Fibroblast of lung (primary cell): ENCODE data around the gene SMPD3. TPM values are rescaled to one million over a fixed set of nuclear protein-coding genes. Genes with fewer than 3 reads are reported as not detected.
A peak's percentile ranks its signal among the peaks of the same experiment; 100 is the strongest.

Source experiments
- DNase-seq, 2 donors: peaks; one replicate each; pipeline versions ENCODE4 v3.0.0 to v3.0.0-alpha.2; 2010; ENCODE audit warnings: low read depth in 2 of 2
- H2AFZ ChIP-seq: 2 replicates; pipeline ENCODE4 v1.5.1; 2012; ENCODE audit warnings: low read length, control low read depth, inconsistent platforms
- H3K27ac ChIP-seq: 2 replicates; pipeline ENCODE4 v1.5.1; 2011; ENCODE audit warnings: low read length, control low read depth; ENCODE audit not compliant: insufficient read depth
- H3K27me3 ChIP-seq: 2 replicates; pipeline ENCODE4 v1.5.1; 2011; ENCODE audit warnings: mild to moderate bottlenecking, low read length; ENCODE audit not compliant: control insufficient read depth, insufficient read depth
- H3K36me3 ChIP-seq: 2 replicates; pipeline ENCODE4 v1.5.1; 2011; ENCODE audit warnings: low read length; ENCODE audit not compliant: control insufficient read depth, insufficient read depth
- H3K4me1 ChIP-seq: 2 replicates; pipeline ENCODE4 v1.5.1; 2011; ENCODE audit warnings: low read length; ENCODE audit not compliant: control insufficient read depth, insufficient read depth; ENCODE audit errors: extremely low read depth
- H3K4me2 ChIP-seq: 2 replicates; pipeline ENCODE4 v1.5.1; 2011; ENCODE audit warnings: low read length, control low read depth; ENCODE audit not compliant: insufficient read depth; ENCODE audit errors: extremely low read depth
- H3K4me3 ChIP-seq, 4 experiments: fragments of 200-600 bp in 1 of 4; sonication (generic) in 1 of 4; replicated peaks in 1 of 4; 2 replicates each; pipeline ENCODE4 v1.5.1; 2011 to 2016; ENCODE audit warnings: low read length in 4 of 4, low read depth in 3 of 4, mild to moderate bottlenecking in 3 of 4, control low read depth in 2 of 4, inconsistent platforms in 1 of 4, mixed read lengths in 1 of 4; ENCODE audit not compliant: insufficient read depth in 1 of 4; ENCODE audit errors: control extremely low read depth in 1 of 4
- H3K79me2 ChIP-seq: 2 replicates; pipeline ENCODE4 v1.5.1; 2012; ENCODE audit warnings: mild to moderate bottlenecking, low read length, inconsistent platforms; ENCODE audit not compliant: control insufficient read depth, insufficient read depth
- H3K9ac ChIP-seq: 2 replicates; pipeline ENCODE4 v1.5.1; 2011; ENCODE audit warnings: mild to moderate bottlenecking, low read length, control low read depth; ENCODE audit not compliant: insufficient read depth
- H3K9me3 ChIP-seq: 2 replicates; pipeline ENCODE4 v1.5.1; 2012; ENCODE audit warnings: low read depth, low read length; ENCODE audit not compliant: control insufficient read depth, insufficient read depth
- H4K20me1 ChIP-seq: 2 replicates; pipeline ENCODE4 v1.5.1; 2011; ENCODE audit warnings: low read length; ENCODE audit not compliant: control insufficient read depth, insufficient read depth; ENCODE audit errors: extremely low read depth
- CTCF ChIP-seq, 2 donors: IDR thresholded peaks in 1 of 2; conservative IDR thresholded peaks in 1 of 2; 1 replicate in 1 of 2; 2 replicates in 1 of 2; pipeline ENCODE4 v1.5.1; 2011 to 2012; ENCODE audit warnings: low read length in 2 of 2, control low read depth in 1 of 2, inconsistent platforms in 1 of 2, low read depth in 1 of 2, mild to moderate bottlenecking in 1 of 2
- EZH2 ChIP-seq: IDR thresholded peaks from 2 replicates; pipeline ENCODE4 v1.5.1; 2012; ENCODE audit warnings: low read length, control low read depth, mild to moderate bottlenecking; ENCODE audit errors: missing control alignments
- polyA plus RNA-seq, 2 donors: library from polyadenylated mRNA; depleted of rRNA in 1 of 2; stranded (reverse) in 1 of 2; unstranded in 1 of 2; fragments of >200 nt; gene quantifications; 2 replicates each; pipeline ENCODE4 v1.2.1, GENCODE V29; 2011 to 2012; ENCODE audit warnings: missing spikeins in 1 of 2
- total RNA-seq: library from RNA; depleted of rRNA; stranded (reverse); fragments of >200 nt; gene quantifications from 2 replicates; pipeline ENCODE4 v1.2.1, GENCODE V29; 2014

SMPD3 gene
- total and polyA plus RNA-seq, 2 donors (not counting 1 experiment from before 2014, with no cell fraction given), result under 0.01 to 0.08 TPM

GRCh38 chr16:68328860-68329390 is 119.4 kb downstream of the SMPD3 start:
- no peaks in the 10 kb centered on the region for H4K20me1 ChIP-seq
- no peak overlapping the region for H3K9ac ChIP-seq
- no peak overlapping the region for H3K4me2 ChIP-seq
- no peaks in the 10 kb centered on the region for H3K9me3 ChIP-seq
- TF ChIP-seq CTCF (conservative IDR thresholded peaks at IDR 0.05 in 1 of 2, IDR thresholded peaks at IDR 0.05 in 1 of 2; ENCODE audit: low read depth in 1 of 2, low read length in 2 of 2) (no peak), EZH2 (no peak)
- no peaks in the 10 kb centered on the region for H3K79me2 ChIP-seq
- peaks cover 7% of the 10 kb centered on the region for H3K36me3 ChIP-seq
- no peak overlapping the region for H3K4me3 ChIP-seq
- H3K27ac ChIP-seq, result no peak overlapping the region
- no peaks in the 10 kb centered on the region for H3K27me3 ChIP-seq
- DNase-seq, result no peak
- H2AFZ ChIP-seq, result no peak overlapping the region
- peaks cover 9% of the 10 kb centered on the region for H3K4me1 ChIP-seq

GRCh38 chr16:68328151-68328859 is 120.0 kb downstream of the SMPD3 start:
- DNase-seq, result peak; percentile 73 to 84
- no peak for TF ChIP-seq EZH2
- TF ChIP-seq CTCF (conservative IDR thresholded peaks at IDR 0.05 in 1 of 2, IDR thresholded peaks at IDR 0.05 in 1 of 2; ENCODE audit: low read depth in 1 of 2, low read length in 2 of 2), result peak; percentile 95 to 96
- Histone ChIP-seq H3K9ac (no peak overlapping the region), H3K27ac (no peak overlapping the region), H2AFZ (no peak overlapping the region), H3K4me2 (no peak overlapping the region), H3K79me2 (no peaks in the 10 kb centered on the region), H3K36me3 (peaks cover 7% of the 10 kb centered on the region), H4K20me1 (no peaks in the 10 kb centered on the region), H3K4me1 (peaks cover 9% of the 10 kb centered on the region), H3K9me3 (no peaks in the 10 kb centered on the region), H3K4me3 (no peak overlapping the region), H3K27me3 (no peaks in the 10 kb centered on the region)

GRCh38 chr16:68324780-68325357 is 123.4 kb downstream of the SMPD3 start:
- H4K20me1 ChIP-seq, result no peaks in the 10 kb centered on the region
- no peak overlapping the region for H3K9ac ChIP-seq
- H3K4me2 ChIP-seq, result no peak overlapping the region
- DNase-seq, result no peak
- no peak overlapping the region for H3K4me3 ChIP-seq
- H3K4me1 ChIP-seq, result no peaks in the 10 kb centered on the region
- H3K36me3 ChIP-seq, result peaks cover 7% of the 10 kb centered on the region
- H3K27me3 ChIP-seq, result no peaks in the 10 kb centered on the region
- TF ChIP-seq CTCF (conservative IDR thresholded peaks at IDR 0.05 in 1 of 2, IDR thresholded peaks at IDR 0.05 in 1 of 2; ENCODE audit: low read depth in 1 of 2, low read length in 2 of 2), result no peak
- no peak overlapping the region for H3K27ac ChIP-seq
- no peak overlapping the region for H2AFZ ChIP-seq
- H3K79me2 ChIP-seq, result no peaks in the 10 kb centered on the region
- no peaks in the 10 kb centered on the region for H3K9me3 ChIP-seq
